Stimulated activated CD4-positive, alpha-beta T cell treated with anti-CD3 and anti-CD28 coated beads, TNF-alpha, amount 100 ng/mL, for 1 hour (primary cell): ENCODE measurements around the gene RASAL2.

Source experiments
- DNase-seq, 3 donors: peaks; one replicate each; pipeline ENCODE4 v3.0.0-alpha.2; 2020; ENCODE audit warnings: low read depth in 3 of 3, low spot score in 1 of 3

Gene RASAL2

DNA sequence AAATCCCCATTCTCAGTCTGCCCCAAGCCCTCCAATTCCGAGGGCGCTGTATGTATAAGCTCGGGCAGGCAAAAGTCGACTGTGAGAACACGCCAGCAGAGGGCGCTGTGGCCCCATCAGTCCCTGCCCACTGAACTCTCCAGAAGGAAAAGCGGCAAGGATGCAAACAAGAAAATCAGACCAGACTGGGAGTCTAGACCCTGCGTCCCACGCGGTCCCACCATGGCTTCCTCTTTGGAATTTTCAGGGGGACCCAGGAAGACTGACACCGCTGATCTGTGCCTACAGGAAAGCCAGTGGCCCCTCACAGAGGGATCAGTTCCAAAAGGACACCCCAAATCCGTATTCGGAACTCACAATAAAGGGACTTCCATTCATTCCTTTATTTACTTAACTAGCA is 438.5 kb downstream of the RASAL2 start:
- peak; percentile 10 to 66 (median 42) for DNase-seq

DNA sequence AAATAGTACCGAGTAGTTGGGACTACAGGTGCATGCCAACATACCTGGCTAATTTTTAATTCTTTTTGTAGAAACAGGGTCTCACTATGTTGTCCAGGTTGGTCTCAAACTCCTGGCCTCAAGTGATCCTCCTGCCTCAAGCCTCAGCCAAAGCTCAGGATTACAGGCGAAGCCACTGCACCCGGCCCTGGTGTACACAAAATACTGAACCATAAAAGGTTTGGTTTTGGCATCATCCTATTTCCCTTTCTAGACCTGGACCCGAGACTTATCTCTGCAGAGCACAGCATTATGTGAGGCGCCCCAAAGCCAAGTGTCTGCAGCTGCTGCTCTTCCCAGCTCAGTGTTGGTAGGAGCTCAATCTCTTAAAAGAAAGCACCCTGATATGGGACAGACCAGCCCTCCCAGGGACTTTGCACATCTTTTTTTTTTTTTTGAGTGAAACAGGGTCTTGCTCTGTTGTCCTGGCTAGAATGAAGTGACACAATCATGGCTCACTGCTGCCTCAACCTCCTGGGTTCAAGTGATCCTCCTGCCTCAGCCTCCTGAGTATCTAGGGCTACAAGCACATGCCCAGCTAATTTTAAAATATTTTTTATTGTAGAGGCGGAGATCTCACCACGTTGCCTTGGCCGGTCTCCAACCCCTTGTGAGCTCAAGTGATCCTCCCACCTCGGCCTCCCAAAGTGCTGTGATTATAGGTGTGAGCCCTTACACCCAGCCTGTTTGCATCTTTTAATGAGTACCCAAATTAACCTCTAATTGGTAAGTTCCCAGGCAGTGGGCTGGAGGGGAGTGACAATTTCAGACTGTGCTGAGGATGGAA is 439.4 kb downstream of the RASAL2 start:
- no peak for DNase-seq
